OCI-LY3 (cell line): ENCODE results near the gene EYS.

ENCODE experiments used
- EZH2phosphoT487 ChIP-seq: fragments of 200-600 bp; shearing (Covaris generic); IDR thresholded peaks from 2 replicates; pipeline ENCODE4 v1.6.1; 2018; ENCODE audit warnings: antibody characterized with exemption, mixed run types, low read depth
- TF ChIP-seq, protein P1 (sequence below): fragments of 200-600, 300-600 bp; sonication (generic); IDR thresholded peaks from 2 replicates; pipeline ENCODE4 v1.5.1; 2014; ENCODE audit warnings: antibody characterized with exemption, low read length, low read depth

DNA sequence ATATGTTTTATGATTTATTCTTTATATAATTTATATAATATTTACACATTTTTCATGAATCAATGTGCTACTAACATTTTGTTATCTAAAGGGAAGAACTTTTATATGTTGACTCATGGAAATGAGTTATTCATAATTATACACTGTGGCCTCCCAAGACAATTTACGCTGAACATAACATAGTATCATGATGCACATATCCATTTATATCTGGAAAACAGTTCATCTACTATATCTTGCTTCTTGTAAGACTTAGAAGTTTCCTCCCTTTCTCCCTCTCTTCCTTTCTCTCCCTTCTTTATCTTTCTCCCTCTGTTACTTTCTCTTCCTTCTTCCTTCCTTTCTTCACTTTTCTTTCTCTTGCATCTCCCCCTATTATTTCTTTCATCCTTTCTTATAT is 1.1 kb upstream of the EYS start:
- TF ChIP-seq EZH2phosphoT487: no peak
- TF ChIP-seq, protein P1, sequence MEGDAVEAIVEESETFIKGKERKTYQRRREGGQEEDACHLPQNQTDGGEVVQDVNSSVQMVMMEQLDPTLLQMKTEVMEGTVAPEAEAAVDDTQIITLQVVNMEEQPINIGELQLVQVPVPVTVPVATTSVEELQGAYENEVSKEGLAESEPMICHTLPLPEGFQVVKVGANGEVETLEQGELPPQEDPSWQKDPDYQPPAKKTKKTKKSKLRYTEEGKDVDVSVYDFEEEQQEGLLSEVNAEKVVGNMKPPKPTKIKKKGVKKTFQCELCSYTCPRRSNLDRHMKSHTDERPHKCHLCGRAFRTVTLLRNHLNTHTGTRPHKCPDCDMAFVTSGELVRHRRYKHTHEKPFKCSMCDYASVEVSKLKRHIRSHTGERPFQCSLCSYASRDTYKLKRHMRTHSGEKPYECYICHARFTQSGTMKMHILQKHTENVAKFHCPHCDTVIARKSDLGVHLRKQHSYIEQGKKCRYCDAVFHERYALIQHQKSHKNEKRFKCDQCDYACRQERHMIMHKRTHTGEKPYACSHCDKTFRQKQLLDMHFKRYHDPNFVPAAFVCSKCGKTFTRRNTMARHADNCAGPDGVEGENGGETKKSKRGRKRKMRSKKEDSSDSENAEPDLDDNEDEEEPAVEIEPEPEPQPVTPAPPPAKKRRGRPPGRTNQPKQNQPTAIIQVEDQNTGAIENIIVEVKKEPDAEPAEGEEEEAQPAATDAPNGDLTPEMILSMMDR: no peak
